IMR-90 (cell line): ENCODE data around the gene KCNQ1. TPM values are rescaled to one million over a fixed set of nuclear protein-coding genes. Genes with fewer than 3 reads are reported as not detected.

ENCODE experiments used
- ATAC-seq: fragments of 200-7000 bp; cut with Tn5 transposase; 2 replicates; pipeline ENCODE4 v1.9.1; 2020; ENCODE audit warnings: low read depth, mild to moderate bottlenecking, moderate library complexity
- BruUV-seq: library from RNA; stranded (reverse); fragments of 400-500 nt; replicated peaks from 2 replicates; lab custom pipeline; 2021; lab: Mats Ljungman, UMichigan
- CTCF ChIA-PET: fragments of 300-600 bp; formaldehyde crosslinking; extraction: SDS; loops from one replicate; lab custom pipeline; 2021; ENCODE audit warnings: antibody characterized with exemption; lab: Yijun Ruan, JAX
- POLR2A ChIA-PET: fragments of 300-600 bp; sonication (Branson Sonifier 250); formaldehyde crosslinking; loops from one replicate; lab custom pipeline; 2022; ENCODE audit warnings: antibody characterized with exemption; ENCODE audit not compliant: unreplicated experiment; lab: Charles Lee
- DNase-seq: peaks from one replicate; pipeline ENCODE4 v3.0.0; 2013
- H2AFZ ChIP-seq: replicated peaks from 2 replicates; pipeline ENCODE3; 2013; ENCODE audit warnings: low read length, mild to moderate bottlenecking; ENCODE audit not compliant: poor library complexity
- H2AK5ac ChIP-seq: 2 replicates; pipeline ENCODE4 v1.6.1; 2013; ENCODE audit warnings: low read depth, low read length, inconsistent platforms
- H2AK9ac ChIP-seq: replicated peaks from 2 replicates; pipeline ENCODE3; 2013; ENCODE audit warnings: mild to moderate bottlenecking, low read depth, low read length, moderate library complexity; ENCODE audit not compliant: poor library complexity
- H2BK120ac ChIP-seq: 2 replicates; pipeline ENCODE4 v1.6.1; 2013; ENCODE audit warnings: low read depth, low read length, inconsistent platforms
- H2BK15ac ChIP-seq: 3 replicates; pipeline ENCODE4 v1.6.1; 2013; ENCODE audit warnings: low read depth, low read length, inconsistent platforms
- H2BK20ac ChIP-seq: 2 replicates; pipeline ENCODE4 v1.6.1; 2013; ENCODE audit warnings: low read depth, mild to moderate bottlenecking, inconsistent platforms, low read length, moderate library complexity
- H2BK5ac ChIP-seq: 2 replicates; pipeline ENCODE4 v1.6.1; 2013; ENCODE audit warnings: mild to moderate bottlenecking, low read depth, low read length, inconsistent platforms; ENCODE audit not compliant: poor library complexity, severe bottlenecking
- H3K14ac ChIP-seq: replicated peaks from 2 replicates; pipeline ENCODE4 v1.6.1; 2013; ENCODE audit warnings: low read depth, low read length, inconsistent platforms
- H3K18ac ChIP-seq: 2 replicates; pipeline ENCODE4 v1.6.1; 2013; ENCODE audit warnings: low read depth, low read length, control low read depth
- H3K23ac ChIP-seq: 2 replicates; pipeline ENCODE4 v1.6.1; 2013; ENCODE audit warnings: low read depth, low read length, inconsistent platforms
- H3K27ac ChIP-seq: 2 replicates; pipeline ENCODE4 v1.5.1; 2013; ENCODE audit warnings: mild to moderate bottlenecking, control low read depth, low read length; ENCODE audit not compliant: insufficient read depth
- H3K27me3 ChIP-seq: 2 replicates; pipeline ENCODE4 v1.6.1; 2013; ENCODE audit warnings: low read length; ENCODE audit not compliant: control insufficient read depth, insufficient read depth
- H3K36me3 ChIP-seq: 2 replicates; pipeline ENCODE4 v1.6.1; 2013; ENCODE audit warnings: low read length, mixed read lengths; ENCODE audit not compliant: control insufficient read depth, insufficient read depth
- H3K4ac ChIP-seq: 2 replicates; pipeline ENCODE4 v1.6.1; 2013; ENCODE audit warnings: low read depth, low read length, inconsistent platforms
- H3K4me1 ChIP-seq: 2 replicates; pipeline ENCODE4 v1.6.1; 2013; ENCODE audit warnings: low read length, mixed read lengths; ENCODE audit not compliant: control insufficient read depth, insufficient read depth
- H3K4me2 ChIP-seq: 2 replicates; pipeline ENCODE4 v1.6.1; 2013; ENCODE audit warnings: low read depth, mild to moderate bottlenecking, control low read depth, low read length, moderate library complexity
- H3K4me3 ChIP-seq: 2 replicates; pipeline ENCODE4 v1.5.1; 2013; ENCODE audit warnings: low read depth, mild to moderate bottlenecking, control low read depth, low read length, moderate library complexity; ENCODE audit not compliant: insufficient read depth
- H3K56ac ChIP-seq: 2 replicates; pipeline ENCODE4 v1.6.1; 2013; ENCODE audit warnings: low read length, inconsistent platforms; ENCODE audit not compliant: insufficient read depth; ENCODE audit errors: extremely low read depth
- H3K79me1 ChIP-seq, 2 experiments: 2 replicates each; pipeline ENCODE4 v1.6.1; 2013; ENCODE audit warnings: low read length in 2 of 2, inconsistent platforms in 1 of 2, low read depth in 1 of 2
- H3K9ac ChIP-seq: 2 replicates; pipeline ENCODE4 v1.6.1; 2013; ENCODE audit warnings: low read depth, low read length, control low read depth
- H3K9me1 ChIP-seq: 2 replicates; pipeline ENCODE4 v1.6.1; 2013; ENCODE audit warnings: low read length, inconsistent platforms; ENCODE audit not compliant: insufficient read depth
- H3K9me3 ChIP-seq: 2 replicates; pipeline ENCODE4 v1.6.1; 2013; ENCODE audit warnings: low read length; ENCODE audit not compliant: control insufficient read depth, insufficient read depth
- H4K20me1 ChIP-seq: 2 replicates; pipeline ENCODE4 v1.6.1; 2013; ENCODE audit warnings: low read length, inconsistent platforms; ENCODE audit not compliant: insufficient read depth
- H4K5ac ChIP-seq: 2 replicates; pipeline ENCODE4 v1.6.1; 2013; ENCODE audit warnings: mild to moderate bottlenecking, low read depth, low read length, control low read depth
- H4K8ac ChIP-seq, 2 experiments: 2 replicates each; pipeline ENCODE4 v1.6.1; 2013; ENCODE audit warnings: low read depth in 2 of 2, low read length in 2 of 2, control low read depth in 1 of 2, inconsistent platforms in 1 of 2
- H4K91ac ChIP-seq: 2 replicates; pipeline ENCODE4 v1.6.1; 2013; ENCODE audit warnings: low read depth, low read length, inconsistent platforms; ENCODE audit not compliant: insufficient read depth
- BHLHE40 ChIP-seq: fragments of 150-350 bp; IDR thresholded peaks from 2 replicates; pipeline ENCODE4 v1.6.1; 2016; ENCODE audit warnings: mild to moderate bottlenecking, low read depth, low read length
- CEBPB ChIP-seq: IDR thresholded peaks from 2 replicates; pipeline ENCODE4 v1.6.1; 2012; ENCODE audit warnings: low read depth, low read length, improper control_type of control experiment
- CHD1 ChIP-seq: IDR thresholded peaks from 2 replicates; pipeline ENCODE4 v1.6.1; 2012; ENCODE audit warnings: low read depth, low read length, improper control_type of control experiment
- CTCF ChIP-seq: conservative IDR thresholded peaks from 2 replicates; pipeline ENCODE4 v1.5.1; 2012; ENCODE audit warnings: mild to moderate bottlenecking, low read depth, low read length, improper control_type of control experiment
- ELK1 ChIP-seq: fragments of 150-350 bp; IDR thresholded peaks from 2 replicates; pipeline ENCODE4 v1.6.1; 2016; ENCODE audit warnings: low read depth, mild to moderate bottlenecking, low read length, moderate library complexity, borderline replicate concordance
- FOS ChIP-seq: fragments of 150-350 bp; IDR thresholded peaks from 2 replicates; pipeline ENCODE4 v1.6.1; 2016; ENCODE audit warnings: low read depth, low read length
- MAFK ChIP-seq: IDR thresholded peaks from 2 replicates; pipeline ENCODE4 v1.6.1; 2012; ENCODE audit warnings: low read depth, low read length, improper control_type of control experiment
- MAZ ChIP-seq: IDR thresholded peaks from 2 replicates; pipeline ENCODE4 v1.6.1; 2012; ENCODE audit warnings: low read depth, mild to moderate bottlenecking, low read length, improper control_type of control experiment, moderate library complexity, borderline replicate concordance
- MXI1 ChIP-seq: IDR thresholded peaks from 2 replicates; pipeline ENCODE4 v1.6.1; 2012; ENCODE audit warnings: low read depth, mild to moderate bottlenecking, low read length, moderate library complexity, borderline replicate concordance
- NFE2L2 ChIP-seq: fragments of 150-350 bp; IDR thresholded peaks from 2 replicates; pipeline ENCODE4 v1.6.1; 2016; ENCODE audit warnings: low read depth, mild to moderate bottlenecking, low read length
- POLR2A ChIP-seq: IDR thresholded peaks from 2 replicates; pipeline ENCODE4 v1.6.1; 2012; ENCODE audit warnings: mild to moderate bottlenecking, low read depth, low read length
- RAD21 ChIP-seq: IDR thresholded peaks from 2 replicates; pipeline ENCODE4 v1.6.1; 2012; ENCODE audit warnings: low read length, improper control_type of control experiment
- RCOR1 ChIP-seq: IDR thresholded peaks from 2 replicates; pipeline ENCODE4 v1.6.1; 2012; ENCODE audit warnings: mild to moderate bottlenecking, low read length, improper control_type of control experiment; ENCODE audit not compliant: insufficient replicate concordance
- RFX5 ChIP-seq: IDR thresholded peaks from 2 replicates; pipeline ENCODE4 v1.8.0; 2012; ENCODE audit warnings: low read depth, mild to moderate bottlenecking, low read length, moderate library complexity
- SMC3 ChIP-seq: fragments of 150-350 bp; IDR thresholded peaks from 2 replicates; pipeline ENCODE4 v1.6.1; 2016; ENCODE audit warnings: low read depth, mild to moderate bottlenecking, antibody characterized with exemption, low read length, moderate library complexity
- USF2 ChIP-seq: fragments of 150-350 bp; IDR thresholded peaks from 2 replicates; pipeline ENCODE4 v1.6.1; 2017; ENCODE audit warnings: mild to moderate bottlenecking, antibody characterized with exemption, low read length, low read depth
- WGBS, 2 experiments: methylation state at CpG; one replicate each; pipeline versions ENCODE4 v1.1.5 to v1.1.7; 2013; ENCODE audit warnings: missing lambda C conversion rate in 2 of 2; ENCODE audit not compliant: insufficient read length in 1 of 2; ENCODE audit errors: extremely low coverage in 2 of 2; 5-methylcytosine and 5-hydroxymethylcytosine counted together
- dilution Hi-C: fragments of 300-500 bp; cut with HindIII; formaldehyde crosslinking; loops from one replicate; pipeline ENCODE4 v1.14.3; 2018; ENCODE audit warnings: low sequenced_read_pairs; ENCODE audit not compliant: unreplicated experiment
- in situ Hi-C: fragments of 300-500 bp; cut with MboI; formaldehyde crosslinking; loops from 3 replicates; pipeline ENCODE4 v1.14.3; 2019; ENCODE audit warnings: low sequenced_read_pairs, inconsistent platforms, mixed read lengths
- intact Hi-C: fragments of 100-400 bp; cut with micrococcal nuclease; formaldehyde crosslinking; loops from 2 replicates; pipeline ENCODE4 v1.10.0; 2022
- polyA plus RNA-seq, 3 experiments: library from polyadenylated mRNA; depleted of rRNA; stranded (reverse); fragments of >200 nt; gene quantifications; 2 replicates each; pipeline ENCODE4 v1.2.3, GENCODE V29; 2012; ENCODE audit warnings: low replicate concordance in 1 of 3
- total RNA-seq: library from RNA; depleted of rRNA; stranded (reverse); fragments of >200 nt; gene quantifications from 2 replicates; pipeline ENCODE4 v1.2.3, GENCODE V29; 2012

The KCNQ1 gene
- total and polyA plus RNA-seq, 2 of the 4 experiments (the other 2 are of a cell fraction): 0.07 TPM; not detected in 1

- Histone ChIP-seq H3K14ac (no peak overlapping the region), H3K4me1 (no peaks in the 10 kb centered on the region), H2AK5ac (no peak overlapping the region), H3K18ac (no peak overlapping the region), H4K8ac (no peak overlapping the region), H4K20me1 (no peaks in the 10 kb centered on the region), H3K36me3 (no peaks in the 10 kb centered on the region), H4K91ac (no peak overlapping the region), H3K56ac (no peak overlapping the region), H3K4ac (no peak overlapping the region), H3K9me1 (no peaks in the 10 kb centered on the region), H3K23ac (no peak overlapping the region), H2BK20ac (no peak overlapping the region), H2AK9ac (peak overlapping the region; percentile 55), H3K9me3 (no peaks in the 10 kb centered on the region), H3K27me3 (peaks cover 15% of the 10 kb centered on the region), H3K79me1 (no peaks in the 10 kb centered on the region), H2BK15ac (no peak overlapping the region), H3K4me3 (no peak overlapping the region), H2BK5ac (no peak overlapping the region), H3K4me2 (no peak overlapping the region), H3K27ac (no peak overlapping the region), H4K5ac (no peak overlapping the region), H2BK120ac (no peak overlapping the region), H3K9ac (no peak overlapping the region), H2AFZ (no peak overlapping the region)
- TF ChIP-seq CHD1: no peak
- no peak for TF ChIP-seq FOS
- TF ChIP-seq RAD21: no peak
- no peak for TF ChIP-seq MAZ
- TF ChIP-seq CTCF: no peak
- no peak for TF ChIP-seq CEBPB
- no peak for TF ChIP-seq RFX5
- no peak for TF ChIP-seq NFE2L2
- TF ChIP-seq MXI1: no peak
- no peak for TF ChIP-seq SMC3
- TF ChIP-seq BHLHE40: no peak
- TF ChIP-seq POLR2A: no peak
- no peak for TF ChIP-seq USF2
- TF ChIP-seq ELK1: no peak
- no peak for TF ChIP-seq MAFK
- no peak for TF ChIP-seq RCOR1
- BruUV-seq: no TSS peak
- ATAC-seq: no peak
- ChIA-PET POLR2A (no interaction called here), CTCF (no interaction called here)
- no peak for DNase-seq
- in situ Hi-C loops (loop anchor here (10.0 kb wide), 1 partner anchor 79 kb away; no protein-coding TSS in a partner anchor), dilution Hi-C loops (no loop called here), intact Hi-C loops (no loop called here)
- 67% methylated on average over 8 of the region's 12 CpGs; no CpG with 5 or more reads in 1 of the 2 experiments for WGBS, 2 experiments
Measured at GRCh38 chr11:2435288-2436012, 9.4 kb upstream of the KCNQ1 start.
